SK-N-SH treated with all-trans-retinoic acid at 6 μM for 48 hours (cell line): ENCODE measurements around the gene CHAC1.

ENCODE experiments used
- ARNTL ChIP-seq: fragments of 450-650 bp; formaldehyde crosslinking; IDR thresholded peaks from 2 replicates; pipeline ENCODE4 v1.5.0; 2020; ENCODE audit warnings: low read depth, mild to moderate bottlenecking, moderate library complexity, borderline replicate concordance
- SNAI2 ChIP-seq: fragments of 250-450 bp; sonication (Bioruptor Pico); IDR thresholded peaks from 2 replicates; pipeline ENCODE4 v1.5.0; 2020; ENCODE audit warnings: mild to moderate bottlenecking, moderate library complexity
- TF ChIP-seq, protein P1 (sequence below): fragments of 250-450 bp; sonication (Bioruptor Pico); IDR thresholded peaks from 2 replicates; pipeline ENCODE4 v1.5.1; 2021; ENCODE audit warnings: mild to moderate bottlenecking, moderate library complexity

DNA sequence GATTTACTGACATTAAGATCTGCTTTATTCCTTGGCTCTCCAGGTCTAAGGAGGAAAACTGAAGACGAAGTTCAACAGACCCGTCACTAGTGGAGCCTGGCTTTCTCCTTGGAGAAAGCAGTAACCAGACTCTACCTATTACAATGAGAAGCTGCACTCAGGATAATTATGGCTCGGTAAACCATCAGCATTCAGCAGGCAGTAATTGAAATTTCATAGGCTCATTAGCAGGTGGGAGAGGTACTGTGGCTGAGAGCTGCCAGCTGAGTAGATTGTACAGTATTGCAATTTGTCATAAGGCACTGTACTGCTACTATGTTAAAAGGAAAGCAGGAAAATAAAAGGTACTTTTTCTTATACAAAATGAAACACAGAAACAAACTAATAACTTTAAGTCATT is 51.2 kb downstream of the CHAC1 start:
- TF ChIP-seq SNAI2 (CRISPR knock-in tag), result no peak
- TF ChIP-seq ARNTL (CRISPR knock-in tag), result no peak
- TF ChIP-seq, protein P1, sequence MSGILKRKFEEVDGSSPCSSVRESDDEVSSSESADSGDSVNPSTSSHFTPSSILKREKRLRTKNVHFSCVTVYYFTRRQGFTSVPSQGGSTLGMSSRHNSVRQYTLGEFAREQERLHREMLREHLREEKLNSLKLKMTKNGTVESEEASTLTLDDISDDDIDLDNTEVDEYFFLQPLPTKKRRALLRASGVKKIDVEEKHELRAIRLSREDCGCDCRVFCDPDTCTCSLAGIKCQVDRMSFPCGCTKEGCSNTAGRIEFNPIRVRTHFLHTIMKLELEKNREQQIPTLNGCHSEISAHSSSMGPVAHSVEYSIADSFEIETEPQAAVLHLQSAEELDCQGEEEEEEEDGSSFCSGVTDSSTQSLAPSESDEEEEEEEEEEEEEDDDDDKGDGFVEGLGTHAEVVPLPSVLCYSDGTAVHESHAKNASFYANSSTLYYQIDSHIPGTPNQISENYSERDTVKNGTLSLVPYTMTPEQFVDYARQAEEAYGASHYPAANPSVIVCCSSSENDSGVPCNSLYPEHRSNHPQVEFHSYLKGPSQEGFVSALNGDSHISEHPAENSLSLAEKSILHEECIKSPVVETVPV (CRISPR knock-in tag), result no peak
